NK-92 (cell line): Measurements from ENCODE around the gene FCHO1.

Experiments
- DNase-seq: peaks from one replicate; lab custom pipeline; 2025; ENCODE audit not compliant: unreplicated experiment; lab: John Stamatoyannopoulos, UW

FCHO1 gene

GRCh38 chr19:17734146-17734545, 17.1 kb upstream of the FCHO1 start:
- DNase-seq, result no peak

GRCh38 chr19:17735410-17735809, 15.9 kb upstream of the FCHO1 start:
- no peak for DNase-seq

GRCh38 chr19:17737690-17738153, 13.6 kb upstream of the FCHO1 start:
- no peak for DNase-seq

GRCh38 chr19:17739121-17739875, 12.0 kb upstream of the FCHO1 start:
- DNase-seq, result no peak

- no peak for DNase-seq
Measured at GRCh38 chr19:17741456-17741855, 9.8 kb upstream of the FCHO1 start.

GRCh38 chr19:17743874-17744580, 7.2 kb upstream of the FCHO1 start:
- DNase-seq, result no peak

- peak; percentile 73 for DNase-seq
Measured at GRCh38 chr19:17747205-17748098, 3.8 kb upstream of the FCHO1 start.

- DNase-seq, result no peak
Measured at GRCh38 chr19:17748884-17749638, 2.2 kb upstream of the FCHO1 start.

GRCh38 chr19:17749912-17750317, 1.4 kb upstream of the FCHO1 start:
- DNase-seq, result no peak

- no peak for DNase-seq
Measured at GRCh38 chr19:17751912-17752273, 616 bp downstream of the FCHO1 start.

- no peak for DNase-seq
Measured at GRCh38 chr19:17752865-17753639, 1.8 kb downstream of the FCHO1 start.

GRCh38 chr19:17753976-17754375, 2.7 kb downstream of the FCHO1 start:
- DNase-seq, result no peak

- no peak for DNase-seq
Measured at GRCh38 chr19:17754634-17755442, 3.6 kb downstream of the FCHO1 start.

GRCh38 chr19:17755443-17755890, 4.2 kb downstream of the FCHO1 start:
- DNase-seq, result no peak

- no peak for DNase-seq
Measured at GRCh38 chr19:17755977-17756670, 4.8 kb downstream of the FCHO1 start.

- no peak for DNase-seq
Measured at GRCh38 chr19:17757125-17757524, 5.8 kb downstream of the FCHO1 start.

GRCh38 chr19:17758515-17758914, 7.2 kb downstream of the FCHO1 start:
- DNase-seq, result no peak

- no peak for DNase-seq
Measured at GRCh38 chr19:17761148-17761547, 9.9 kb downstream of the FCHO1 start.
